Epidermal melanocyte (primary cell): ENCODE results near the gene STX11.
"Not testable (repeated sequence)": the region's sequence is repeated elsewhere in the genome, so short reads cannot be mapped to it uniquely, and the experiment has no call there.

Experiments
- DNase-seq: peaks from one replicate; pipeline ENCODE4 v3.0.0; 2011; ENCODE audit warnings: low spot score; ENCODE audit not compliant: insufficient read length

STX11 gene

GRCh38 chr6:144149894-144150709 is at the start of gene STX11:
STX11 (plus strand) TSS chr6:144150517; CDS start chr6:144186628, 36,111 bp downstream.
- no peak for DNase-seq

- DNase-seq = no peak
Measured at GRCh38 chr6:144103026-144103563, 47.2 kb upstream of the STX11 start.

DNA sequence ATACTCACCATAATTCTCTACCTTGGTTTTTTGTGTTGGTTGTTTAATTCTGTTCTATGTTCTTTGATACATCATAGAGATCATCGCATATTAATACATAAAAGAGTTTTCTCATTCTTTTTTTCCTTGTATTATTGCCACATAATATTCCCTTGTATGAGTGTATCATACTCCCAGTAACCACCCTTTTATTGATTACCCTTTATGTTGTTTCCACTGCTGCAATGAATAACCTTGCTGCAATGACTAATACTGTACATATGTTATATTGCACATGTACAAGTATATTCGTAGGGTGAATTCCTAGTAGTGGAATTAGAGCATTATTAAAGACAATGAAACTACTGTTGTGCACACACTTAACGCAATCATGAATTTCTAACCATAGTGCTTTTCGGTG is 45.8 kb upstream of the STX11 start:
- no peak for DNase-seq

- peak; percentile 63 for DNase-seq
Measured at GRCh38 chr6:144104898-144105487, 45.3 kb upstream of the STX11 start.

GRCh38 chr6:144106206-144106605 is 44.1 kb upstream of the STX11 start:
- no peak for DNase-seq

DNA sequence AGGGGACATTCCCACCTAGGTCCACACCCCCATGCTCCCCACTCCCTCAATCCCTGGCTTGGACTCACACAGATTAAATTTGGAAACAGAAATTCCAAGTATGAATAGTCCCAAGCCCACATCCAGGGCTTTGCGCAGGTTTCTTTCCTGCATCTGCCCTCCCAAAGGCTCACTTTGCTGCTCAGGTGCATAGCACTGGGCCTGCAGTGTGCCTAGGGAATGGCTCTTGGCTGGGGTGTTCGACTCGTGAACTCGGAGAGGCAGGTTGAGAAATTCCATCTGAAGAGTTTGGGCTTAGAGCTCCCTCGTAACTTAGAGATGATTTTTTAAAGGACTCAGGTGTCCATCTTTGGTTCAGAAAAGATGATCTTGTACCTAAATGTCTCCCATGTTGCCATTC is 40.1 kb upstream of the STX11 start:
- no peak for DNase-seq

GRCh38 chr6:144113366-144113765 is 37.0 kb upstream of the STX11 start:
- DNase-seq = no peak

DNA sequence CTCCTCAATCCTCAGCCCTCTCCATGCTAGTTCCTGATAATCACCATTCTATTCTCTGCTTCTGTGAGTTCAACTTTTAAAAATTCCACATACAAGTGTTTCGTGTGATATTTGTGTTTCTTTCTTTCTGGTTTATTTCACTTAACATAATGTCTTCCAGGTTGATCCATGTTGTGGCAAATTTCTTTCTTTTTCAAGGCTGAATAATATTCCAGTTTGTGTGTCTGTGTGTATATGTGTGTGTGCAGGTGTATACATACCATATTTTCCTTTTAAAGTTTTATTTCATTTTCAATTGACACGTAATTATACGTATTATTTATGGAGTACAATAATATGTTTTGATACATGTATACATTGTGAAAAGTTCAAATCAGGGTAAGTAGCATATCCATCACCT is 35.1 kb upstream of the STX11 start:
- no peak for DNase-seq

DNA sequence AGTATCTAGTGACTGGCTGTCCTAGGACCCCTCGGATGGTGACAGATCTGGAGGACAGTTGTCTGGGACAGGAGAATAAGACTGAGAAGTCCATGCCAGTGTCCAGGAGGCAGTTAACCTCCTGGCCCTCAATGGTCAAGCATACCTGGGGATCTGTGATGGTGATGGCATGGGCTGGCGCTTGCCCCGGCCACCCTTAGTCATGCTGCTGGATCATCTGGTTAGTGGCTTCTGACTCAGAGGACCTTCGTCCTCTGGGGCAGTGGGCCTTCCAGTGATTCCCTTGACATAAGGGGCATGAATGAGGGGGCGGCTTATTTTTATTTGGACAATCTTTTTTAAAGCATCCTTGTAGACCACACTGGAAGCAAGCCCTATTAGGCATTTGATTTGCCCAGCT is 30.9 kb upstream of the STX11 start:
- no peak for DNase-seq

DNA sequence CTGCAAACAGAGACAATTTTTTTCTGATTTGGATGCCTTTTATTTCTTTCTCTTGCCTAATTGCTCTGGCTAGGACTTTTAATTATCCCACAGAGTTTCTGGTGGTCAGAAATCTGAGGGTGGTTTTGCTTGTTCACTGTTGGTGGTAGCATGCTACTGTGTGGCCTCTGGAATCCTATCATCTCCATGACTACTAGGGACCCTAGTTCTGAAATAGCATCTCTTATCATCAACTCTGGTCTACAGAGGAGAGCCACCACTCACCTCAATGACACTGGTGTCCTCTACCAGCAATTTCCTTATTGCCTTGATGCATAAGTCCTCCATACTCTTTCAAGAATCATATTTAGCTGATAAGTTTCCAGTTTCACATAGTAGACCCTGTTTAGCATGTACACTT is 27.5 kb upstream of the STX11 start:
- no peak for DNase-seq

DNA sequence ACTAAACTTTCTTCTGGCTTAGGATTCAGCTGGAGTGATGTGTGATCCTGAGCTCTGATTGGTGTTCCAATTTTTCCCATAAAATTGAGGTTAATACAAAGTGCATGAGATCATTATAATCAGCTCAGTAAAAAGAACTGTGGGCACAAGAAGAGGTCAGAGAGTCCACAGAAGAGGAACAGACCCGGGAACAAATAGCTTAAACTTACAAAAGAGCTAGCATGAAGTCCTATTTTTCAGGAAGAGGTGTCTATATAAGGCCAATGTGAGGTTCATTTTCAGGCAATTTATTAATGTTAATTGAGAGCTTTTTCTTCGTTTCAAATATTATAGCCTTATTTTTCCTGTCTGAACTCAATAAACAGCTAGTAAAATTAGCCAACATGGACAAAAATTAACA is 26.9 kb upstream of the STX11 start:
- DNase-seq = no peak

- no peak for DNase-seq
Measured at GRCh38 chr6:144123836-144124235, 26.5 kb upstream of the STX11 start.

DNA sequence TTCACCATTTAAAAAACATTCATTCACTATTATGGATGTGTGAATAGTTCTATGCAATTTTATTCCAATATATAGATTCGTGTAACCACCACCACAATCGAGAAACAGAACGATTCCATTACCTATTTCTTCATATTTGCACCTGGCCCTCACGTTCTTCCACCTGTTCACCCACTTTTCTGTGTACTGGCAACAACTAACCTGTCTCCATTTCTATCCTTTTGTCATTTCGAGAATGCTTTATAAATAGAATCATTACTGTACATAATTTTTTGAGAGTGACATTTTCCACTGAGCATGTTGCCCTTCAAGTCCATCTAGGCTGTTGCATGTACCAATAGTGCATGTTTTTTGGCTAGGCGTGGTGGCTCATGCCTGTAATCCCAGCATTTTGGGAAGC is 23.2 kb upstream of the STX11 start:
- DNase-seq = no peak

DNA sequence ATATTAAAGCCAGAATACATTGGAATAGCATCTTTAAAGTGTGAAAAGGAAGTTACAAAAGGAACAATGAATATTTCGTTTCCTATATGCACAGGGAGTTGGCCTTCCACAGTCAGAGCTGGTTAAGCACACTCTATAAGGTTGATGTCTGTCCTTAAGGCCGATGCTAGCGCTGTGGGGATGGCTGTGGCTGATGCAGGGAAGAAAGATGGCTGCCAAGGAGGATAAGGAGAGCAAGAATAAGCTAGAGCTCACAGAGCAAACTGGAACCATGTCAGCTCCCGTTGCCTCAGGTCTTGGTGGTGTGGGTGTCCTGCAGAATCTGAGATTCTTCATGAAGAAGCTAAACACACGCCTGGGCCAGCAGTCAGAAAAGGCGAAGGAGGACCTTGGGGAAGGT is 20.8 kb upstream of the STX11 start:
- no peak for DNase-seq

DNA sequence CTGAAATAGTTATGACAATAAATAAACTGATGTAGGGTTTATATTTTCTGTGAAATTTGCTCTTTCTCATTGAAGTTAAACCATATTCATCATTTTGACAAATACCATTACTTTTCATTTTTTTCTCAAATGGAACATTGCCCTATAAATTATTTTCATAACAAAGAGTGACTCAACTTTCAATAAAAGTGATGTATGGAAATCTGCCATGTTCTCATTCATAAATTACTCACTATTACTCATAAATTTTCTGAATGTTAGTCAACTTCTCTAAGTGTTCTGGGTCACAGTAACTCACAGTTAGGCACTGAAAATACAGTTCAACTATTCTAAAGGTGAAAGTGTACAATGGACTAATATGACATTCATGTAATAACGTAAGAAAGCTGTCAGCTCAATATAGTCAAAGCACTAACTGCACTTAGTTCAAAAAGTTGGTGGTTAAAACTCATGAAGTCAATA is 19.0 kb upstream of the STX11 start:
- no peak for DNase-seq

- not testable (repeated sequence) for DNase-seq
Measured at GRCh38 chr6:144132167-144132690, 18.1 kb upstream of the STX11 start.

DNA sequence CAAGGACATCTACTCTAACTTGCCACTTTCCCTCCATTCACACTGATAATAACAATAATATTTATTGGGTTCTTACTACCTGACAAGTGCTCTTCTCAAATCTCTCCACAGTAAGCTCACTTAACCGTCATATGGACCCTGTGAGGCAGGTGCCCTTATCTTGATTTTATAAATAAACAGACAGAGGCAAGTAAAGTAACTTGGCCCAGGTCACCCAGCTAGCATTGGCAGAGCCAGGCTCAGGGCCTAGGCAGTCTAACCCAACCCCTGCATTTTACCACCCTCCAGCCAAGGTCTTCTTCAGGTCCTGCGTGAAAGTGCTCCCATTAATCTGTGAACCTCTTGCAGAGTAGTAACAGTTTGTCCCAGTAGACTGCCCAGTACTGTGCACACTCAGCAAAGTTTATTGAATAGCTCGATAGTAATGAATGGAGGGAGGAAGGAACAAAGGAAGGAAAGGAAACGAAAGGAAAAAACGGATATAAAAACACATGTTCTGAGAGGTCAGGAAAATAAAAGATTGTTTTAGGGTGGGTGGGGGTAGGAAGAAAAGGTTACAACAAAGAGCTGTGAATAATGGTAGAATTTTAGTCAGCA is 17.0 kb upstream of the STX11 start:
- no peak for DNase-seq

DNA sequence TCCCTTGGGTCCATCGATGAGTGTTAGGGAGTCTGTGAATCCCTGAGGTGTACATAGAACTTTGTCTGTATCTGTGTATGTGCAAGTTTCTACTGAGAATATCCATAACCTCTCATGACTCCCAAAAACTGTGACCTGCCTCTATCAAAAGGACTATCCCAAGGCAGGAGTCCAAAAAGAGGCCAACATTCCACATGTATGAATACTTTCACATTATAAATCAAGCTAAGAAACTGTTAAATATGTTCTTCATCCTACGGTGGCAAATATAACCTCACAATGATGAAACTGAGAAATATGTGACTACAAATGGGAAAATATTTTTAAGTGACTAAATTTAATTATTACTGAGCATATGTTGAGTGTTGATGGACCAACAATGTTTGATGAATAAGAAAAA is 16.1 kb upstream of the STX11 start:
- no peak for DNase-seq

DNA sequence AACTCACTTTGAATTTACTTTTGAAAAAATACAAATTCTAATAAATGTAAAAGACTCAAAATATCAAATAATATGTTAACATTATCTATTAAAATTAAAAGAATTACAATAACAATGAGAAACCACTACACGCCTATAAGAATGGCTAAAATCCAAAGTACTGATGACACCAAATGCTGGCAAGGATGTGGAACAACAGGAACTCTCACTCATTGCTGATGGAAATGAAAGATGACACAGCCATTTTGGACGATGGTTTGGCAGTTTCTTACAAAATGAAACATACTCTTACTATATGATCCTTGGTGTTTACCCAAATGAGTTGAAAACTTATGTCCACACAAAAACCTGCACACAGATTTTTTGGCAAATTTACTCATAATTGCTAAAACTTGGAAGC is 15.6 kb upstream of the STX11 start:
- DNase-seq = no peak

DNA sequence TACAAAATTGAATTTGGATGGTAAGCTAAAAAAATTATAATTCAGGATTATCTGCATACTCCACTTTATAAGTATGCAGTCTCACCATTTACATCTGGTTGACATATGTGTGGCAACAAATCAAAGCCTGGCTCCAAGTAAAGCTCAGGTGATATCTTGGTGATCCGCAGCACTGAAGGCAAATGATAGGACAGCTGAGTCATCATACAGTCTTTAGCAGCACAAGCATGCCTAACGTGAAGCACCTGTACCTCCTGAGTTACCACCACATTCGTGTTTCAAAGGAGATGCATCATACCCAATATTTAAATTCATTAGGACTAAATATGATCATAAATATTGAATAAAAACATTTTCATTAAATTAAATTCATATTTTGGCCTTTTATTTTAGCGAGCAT is 11.8 kb upstream of the STX11 start:
- no peak for DNase-seq

DNA sequence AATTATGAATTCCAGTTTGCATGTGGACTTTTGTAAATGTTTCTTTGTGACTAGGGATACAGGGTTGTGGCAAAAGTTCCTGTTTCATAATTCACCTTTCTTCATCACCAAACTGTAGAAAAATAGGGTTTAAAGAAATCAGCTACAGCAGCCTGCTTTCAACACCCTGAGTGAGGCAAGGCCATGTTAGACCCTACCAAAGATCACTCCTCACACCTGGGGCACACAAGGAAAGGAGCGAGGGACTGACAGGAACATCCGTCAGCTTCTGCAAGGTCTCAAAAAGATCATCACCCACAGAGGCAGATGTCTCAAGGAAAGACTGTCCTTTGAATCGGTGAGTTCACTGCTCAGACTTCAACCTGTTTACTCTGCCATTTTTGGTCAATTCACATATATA is 10.5 kb upstream of the STX11 start:
- DNase-seq = no peak

DNA sequence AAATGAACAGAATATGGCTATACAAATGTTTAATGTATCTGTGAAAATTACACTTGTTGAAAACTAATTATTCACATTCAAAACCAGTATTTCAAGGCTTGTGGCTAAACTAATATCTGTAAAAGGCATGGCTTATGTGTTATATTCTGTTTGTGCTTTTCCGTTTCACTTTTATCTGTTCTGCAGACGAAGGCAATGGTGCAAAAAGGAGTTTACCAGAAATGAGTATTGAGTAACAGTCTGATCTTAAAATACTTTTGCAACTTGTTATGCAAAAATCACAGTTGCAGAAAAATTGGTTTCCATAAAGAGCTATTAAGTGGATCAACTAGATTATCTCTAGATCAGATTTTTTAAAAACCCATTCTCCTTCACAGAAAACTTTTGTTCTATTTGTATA is 9.4 kb upstream of the STX11 start:
- DNase-seq = no peak
